ENCODE data around the gene UBR4.

The UBR4 gene

DNA sequence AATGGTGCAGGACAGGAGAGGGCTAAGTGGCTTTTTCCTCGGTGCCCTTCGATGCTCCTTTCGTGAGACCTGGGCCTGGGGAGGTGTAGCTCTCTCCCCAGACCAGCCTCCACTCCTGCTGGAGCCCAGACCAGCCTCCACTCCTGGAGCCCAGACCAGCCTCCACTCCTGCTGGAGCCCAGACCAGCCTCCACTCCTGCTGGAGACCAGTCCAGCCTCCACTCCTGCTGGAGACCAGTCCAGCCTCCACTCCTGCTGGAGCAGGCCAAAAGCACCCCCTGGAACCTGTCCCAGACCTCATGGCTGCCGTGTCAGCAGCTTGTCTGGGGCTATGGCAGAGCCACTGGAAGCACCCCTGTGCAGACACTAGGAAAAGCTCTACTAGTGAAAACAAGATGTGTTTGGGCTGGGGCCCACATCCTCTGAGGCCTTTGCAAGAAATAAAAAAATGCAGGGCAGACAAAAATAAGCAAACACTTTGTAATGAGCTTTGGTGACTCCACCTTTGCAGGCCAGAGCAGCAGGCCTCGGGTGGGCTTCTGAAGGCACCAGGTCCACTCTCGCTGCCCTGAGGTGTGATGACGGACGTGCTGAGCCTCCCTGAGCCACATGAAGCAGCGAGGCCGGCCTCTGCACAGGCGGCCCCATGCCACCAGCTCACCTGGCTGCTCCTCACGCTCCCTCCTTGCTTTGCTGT is 137.6 kb downstream of the UBR4 start:
- DNase-seq (ENCODE audit: low spot score), result no peak

DNA sequence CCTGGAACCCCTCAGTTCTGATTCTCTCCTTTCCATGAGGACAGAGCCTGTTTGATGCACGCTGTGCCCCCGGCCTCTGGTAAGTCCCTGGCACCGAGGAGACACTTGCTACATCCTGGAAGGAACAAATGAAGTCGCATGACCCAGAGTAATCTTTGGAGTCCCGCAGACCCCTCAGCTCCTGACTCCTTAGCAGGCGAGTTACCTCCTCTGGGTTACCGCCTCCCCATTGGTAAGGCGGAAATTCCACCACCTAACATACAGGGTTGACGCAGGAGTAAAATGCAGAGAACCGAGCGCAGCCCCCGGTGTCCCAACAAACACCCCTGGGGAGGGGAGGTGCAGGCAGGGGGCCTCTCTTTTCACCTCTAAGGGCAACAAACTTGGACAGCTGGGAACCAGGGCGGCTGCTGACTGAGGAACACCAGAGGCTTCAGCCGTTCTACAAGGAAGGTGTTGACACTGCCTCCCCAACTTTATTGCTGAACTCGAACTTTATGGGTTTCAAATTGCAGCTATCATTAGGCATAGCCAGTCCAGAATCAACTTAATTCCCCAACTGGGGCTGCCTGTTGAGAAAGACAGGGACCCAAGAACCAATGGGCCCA is 138.3 kb downstream of the UBR4 start:
- DNase-seq (ENCODE audit: low spot score), result no peak

DNA sequence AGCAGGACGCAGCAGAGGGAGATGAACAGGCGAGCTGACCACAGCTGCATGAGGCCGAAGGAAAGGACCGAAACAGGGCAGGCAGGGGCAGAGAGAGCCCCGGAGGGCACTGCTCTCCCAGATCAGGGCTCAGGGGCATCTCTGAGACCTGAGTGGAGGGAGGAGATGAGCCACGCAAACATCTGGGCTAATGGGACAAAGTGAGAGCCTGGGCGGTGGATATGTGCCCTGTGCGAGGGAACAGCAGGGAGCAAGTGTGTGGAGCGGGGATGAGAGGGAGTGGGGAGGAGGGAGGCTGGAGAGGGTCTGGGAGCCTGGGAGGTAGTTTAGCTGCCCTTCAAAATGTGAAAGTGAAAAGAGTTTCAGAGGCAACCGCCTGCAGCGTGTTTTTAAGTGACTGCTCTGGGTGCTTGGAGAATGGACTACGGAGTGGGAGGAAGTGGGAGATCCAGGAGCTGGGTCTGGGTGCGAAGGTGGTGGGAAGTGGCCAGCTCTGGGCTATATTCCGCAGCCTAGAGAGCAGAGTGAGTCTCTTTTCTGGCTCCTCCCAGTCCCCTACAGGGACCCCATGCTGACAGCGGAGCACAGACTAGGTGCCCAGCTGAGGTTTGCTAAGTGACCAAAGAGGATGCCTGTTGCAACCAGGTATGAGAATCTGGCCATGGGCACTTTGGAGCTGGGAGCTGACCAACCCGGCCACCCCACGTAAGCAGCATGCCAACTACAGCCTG is 139.0 kb downstream of the UBR4 start:
- DNase-seq (ENCODE audit: low spot score), result no peak

DNA sequence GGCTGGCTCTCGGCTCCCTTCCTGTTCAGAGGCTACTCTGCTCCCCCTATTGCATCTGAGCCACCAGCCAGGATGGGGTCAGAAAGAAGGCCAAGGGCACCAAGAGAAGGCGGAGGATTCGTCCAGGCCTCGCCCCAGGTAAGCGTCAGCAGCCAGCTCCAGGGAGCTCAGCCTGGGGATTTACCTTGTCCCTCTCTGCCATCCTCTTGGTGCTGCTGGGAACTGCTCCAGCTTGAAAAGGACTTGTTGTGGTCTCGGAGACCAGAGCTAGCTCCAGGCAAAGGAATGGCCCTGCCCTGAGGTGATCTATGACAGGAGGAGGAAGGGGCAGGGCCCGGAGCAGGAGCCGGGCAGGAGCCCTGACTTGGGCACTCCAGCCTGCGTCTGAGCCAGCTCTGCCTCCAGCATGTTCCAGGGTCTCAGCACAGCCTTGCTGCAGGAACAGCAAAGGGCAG is 139.8 kb downstream of the UBR4 start:
- no peak for DNase-seq (ENCODE audit: low spot score)

DNA sequence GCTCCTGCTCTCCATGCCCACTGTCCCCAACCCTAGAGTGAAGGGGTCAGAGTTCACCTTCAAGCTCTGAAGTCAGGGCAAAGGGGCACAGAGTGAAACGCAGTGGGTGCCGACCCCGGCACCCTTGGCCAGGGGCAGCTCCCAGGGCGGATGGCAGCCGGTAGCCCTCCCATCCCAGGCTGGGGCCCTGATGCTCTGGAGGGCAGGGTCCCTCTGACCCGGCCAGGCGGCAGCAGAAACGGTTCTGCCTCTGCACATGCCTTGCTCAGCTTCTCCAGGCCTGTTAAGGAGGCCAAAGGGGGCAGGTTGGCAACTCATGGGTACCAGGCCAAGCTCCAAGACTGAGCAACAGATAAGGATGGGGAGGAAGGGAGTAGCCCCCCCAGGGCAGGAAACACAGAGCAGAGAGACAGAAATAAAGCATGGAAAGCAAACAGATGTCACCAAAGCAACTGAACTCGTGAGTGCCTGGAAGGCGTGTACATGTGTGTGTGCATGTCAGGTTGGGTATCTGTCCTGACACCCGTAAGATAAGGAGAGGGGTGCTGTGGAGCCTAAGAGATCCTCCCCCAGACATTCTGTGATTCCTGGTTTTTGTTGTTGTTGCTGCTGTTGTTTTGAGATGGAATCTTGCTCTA is 141.3 kb downstream of the UBR4 start:
- DNase-seq (ENCODE audit: low spot score), result no peak

DNA sequence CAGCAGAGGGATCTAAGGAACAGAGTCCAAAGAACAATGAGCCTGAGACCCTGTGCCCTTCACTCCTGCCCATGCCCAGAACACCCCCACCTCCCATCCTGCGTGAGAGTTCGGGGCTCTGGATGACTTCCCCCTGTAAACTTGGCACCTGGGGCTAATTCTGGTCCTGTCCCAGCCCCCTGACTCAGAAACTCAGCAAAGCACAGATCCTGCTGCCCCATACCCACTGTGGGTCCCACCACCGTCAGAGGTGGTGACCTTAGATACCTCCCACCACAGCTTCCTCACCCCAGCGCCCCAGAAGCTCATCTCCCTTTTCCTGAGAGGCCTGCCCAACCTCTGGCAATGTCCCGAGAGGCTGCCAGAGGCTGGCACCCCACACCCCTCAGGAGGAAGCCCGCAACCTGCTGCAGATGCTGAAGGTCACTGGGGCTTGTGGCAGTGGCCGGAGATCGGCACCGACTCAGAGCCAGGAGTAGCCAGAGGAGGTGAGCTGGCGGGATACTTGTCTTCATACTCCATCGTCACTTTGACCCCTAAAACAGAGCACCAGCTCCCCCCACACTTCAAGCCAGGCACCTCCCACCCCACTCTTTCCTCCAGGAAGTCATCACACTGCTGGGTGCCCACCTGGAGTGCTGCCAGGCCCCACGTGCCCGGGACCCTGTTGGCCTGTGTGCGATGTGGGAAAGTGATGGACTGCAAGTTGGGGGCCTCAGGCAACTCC is 142.0 kb downstream of the UBR4 start:
- no peak for DNase-seq (ENCODE audit: low spot score)

DNA sequence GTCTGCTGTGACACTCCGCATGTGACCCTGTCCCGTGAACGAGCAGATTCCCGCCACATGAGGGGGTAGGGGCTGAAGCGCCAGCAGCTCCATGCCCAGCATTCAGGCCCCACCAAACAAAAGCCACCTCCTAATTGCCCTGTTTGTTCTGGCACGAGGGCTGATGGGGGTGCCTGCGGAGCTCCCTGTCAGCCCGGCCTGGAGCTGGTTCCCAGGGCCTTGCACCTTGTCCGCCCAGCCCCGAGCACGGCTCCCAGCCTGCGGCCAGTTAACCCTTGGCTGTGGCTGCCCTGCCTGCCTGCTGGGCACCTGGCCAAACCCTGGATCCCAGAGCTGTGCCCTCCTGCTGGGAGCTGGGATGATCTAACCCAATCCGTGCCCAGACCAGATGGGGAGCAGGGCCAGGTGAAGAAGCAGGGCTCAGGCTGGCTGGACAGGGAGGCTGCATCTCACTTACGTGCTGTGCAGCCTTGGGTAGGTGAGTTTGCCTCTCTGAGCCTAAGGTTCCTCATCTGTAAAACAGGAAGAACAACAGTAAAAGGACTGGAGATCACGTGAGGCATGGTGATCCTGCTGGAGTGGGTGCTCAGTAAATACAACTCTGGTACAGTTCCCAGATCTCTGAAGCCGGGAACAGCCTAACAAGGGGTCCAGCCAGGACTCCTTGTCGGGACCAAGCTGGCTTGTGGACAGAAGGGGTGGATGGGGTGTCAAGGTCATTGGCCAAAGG is 142.7 kb downstream of the UBR4 start:
- peak; percentile 26 for DNase-seq (ENCODE audit: low spot score)

DNA sequence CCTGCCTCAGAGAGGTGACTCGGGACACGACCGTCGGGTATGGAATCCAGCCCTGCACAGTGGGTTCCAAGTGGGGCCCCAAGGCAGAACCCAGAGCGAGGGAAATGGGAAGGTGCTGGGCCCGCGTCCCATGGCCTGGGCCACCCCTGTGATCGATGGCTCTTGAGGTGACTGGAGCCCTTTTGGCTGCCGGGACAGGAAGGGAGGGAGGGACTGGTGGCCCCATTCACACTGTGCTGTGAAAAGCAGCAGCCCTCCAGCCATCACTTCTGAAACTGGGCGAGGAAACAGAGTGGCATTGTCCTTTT is 143.2 kb downstream of the UBR4 start:
- DNase-seq (ENCODE audit: low spot score), result peak; percentile 92

DNA sequence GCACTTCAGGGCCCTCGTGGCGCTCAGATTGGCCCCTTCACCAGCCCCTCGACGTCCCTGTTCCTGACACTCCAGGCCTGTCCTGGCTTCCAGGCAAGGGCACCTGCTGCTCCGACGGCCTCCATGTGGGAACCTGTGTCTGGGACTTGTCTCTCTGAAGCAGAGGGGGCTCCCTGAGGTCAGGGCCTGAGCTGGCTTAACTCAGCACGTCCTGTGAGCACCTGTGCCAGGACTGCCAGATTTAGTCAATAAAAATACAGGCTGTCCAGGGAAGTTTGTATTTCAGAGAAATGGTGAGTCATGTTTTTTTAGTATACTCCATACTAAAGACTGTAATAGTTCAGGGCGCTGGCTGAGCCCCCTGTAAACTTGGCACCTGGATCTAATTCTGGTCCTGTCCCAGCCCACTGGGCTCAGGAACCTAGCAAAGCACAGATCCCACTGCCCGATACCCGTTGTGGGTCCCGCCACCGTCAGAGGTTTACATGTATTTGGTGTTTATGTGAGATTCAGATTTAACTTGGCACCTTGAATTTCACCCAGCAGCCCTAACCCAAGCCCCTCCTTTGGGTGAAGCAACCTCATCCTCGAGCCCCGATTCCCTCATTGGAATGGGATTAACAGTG is 143.7 kb downstream of the UBR4 start:
- no peak for DNase-seq (ENCODE audit: low spot score)

DNA sequence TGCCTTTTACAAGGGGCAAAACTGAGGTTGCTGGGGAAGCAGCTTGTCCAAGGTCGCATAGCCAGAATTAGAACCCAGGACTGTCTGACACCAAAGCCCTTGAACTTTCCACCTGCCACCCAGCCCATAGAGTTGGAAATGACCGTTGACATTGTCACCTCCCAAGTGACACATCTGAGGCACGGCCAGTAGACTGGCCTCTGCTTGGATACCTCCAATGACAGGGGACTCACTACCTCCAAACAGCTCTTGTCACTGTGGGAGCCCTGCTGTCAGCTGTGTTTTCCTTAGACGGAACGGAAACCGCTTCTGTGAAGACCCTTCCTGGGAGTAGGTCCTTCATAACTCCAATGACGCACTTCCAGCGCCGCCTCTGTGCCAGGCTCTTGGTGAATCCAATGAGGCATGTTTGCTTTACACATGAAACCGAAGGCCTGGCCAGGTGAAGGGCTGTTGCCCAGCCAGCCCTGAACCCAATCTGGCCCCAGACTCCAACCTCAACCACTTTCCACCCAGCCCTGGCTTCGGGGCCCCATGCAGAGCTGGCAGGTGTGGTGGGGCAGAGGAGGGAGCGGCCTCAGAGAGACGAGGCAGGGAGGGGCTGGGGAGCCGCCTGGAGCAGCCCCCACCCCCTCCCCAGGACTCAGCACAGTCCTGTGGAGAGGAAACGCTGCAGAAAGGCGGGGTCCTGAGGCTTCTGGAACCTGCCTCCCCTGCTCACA is 144.4 kb downstream of the UBR4 start:
- no peak for DNase-seq (ENCODE audit: low spot score)

DNA sequence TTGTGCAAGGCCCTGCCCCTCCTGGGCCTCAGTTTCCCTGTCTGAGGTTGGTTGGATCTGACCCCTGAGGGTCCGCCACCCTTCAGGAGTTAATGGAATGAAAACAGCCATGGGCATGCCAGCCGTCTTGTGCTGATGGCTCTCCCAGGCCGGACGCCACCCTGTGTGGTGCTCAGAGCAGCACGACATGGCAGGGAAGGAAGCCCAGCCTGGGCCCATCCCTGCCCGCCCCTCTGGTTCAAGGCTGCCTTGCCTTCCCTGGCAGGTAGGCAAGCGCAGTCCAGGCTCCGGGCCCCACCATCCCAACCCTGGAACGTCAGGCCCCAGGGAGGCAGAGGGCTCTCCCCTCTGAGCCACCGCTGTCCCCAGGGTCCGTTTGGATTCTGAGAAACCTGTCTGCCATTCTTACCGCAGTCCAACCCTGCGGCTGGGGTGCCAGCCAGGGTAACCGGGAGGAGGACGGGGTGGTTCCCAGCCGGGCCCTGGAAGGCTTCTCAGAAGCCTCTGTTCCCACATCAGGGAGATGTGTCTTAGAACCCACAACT is 145.1 kb downstream of the UBR4 start:
- DNase-seq (ENCODE audit: low spot score), result no peak

DNA sequence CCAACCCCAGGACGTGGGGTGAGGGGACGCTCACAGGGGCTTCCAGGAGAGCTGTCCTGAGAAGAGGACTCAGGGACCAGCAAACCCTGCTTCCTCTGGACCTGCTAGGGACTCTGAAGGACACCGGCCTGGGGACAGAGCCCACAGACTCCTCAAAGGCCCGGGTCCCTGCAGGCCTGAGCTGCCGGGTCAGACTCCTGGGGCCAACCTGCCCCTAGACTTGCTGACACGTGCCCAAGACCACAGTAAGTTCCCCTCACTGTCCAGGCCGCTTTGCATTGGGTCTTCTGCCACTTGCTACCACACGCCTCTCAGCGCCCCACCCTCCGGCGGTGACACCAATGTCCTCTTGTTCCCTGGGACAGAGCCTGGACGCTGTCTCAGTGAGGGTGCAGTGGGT is 146.9 kb downstream of the UBR4 start:
- DNase-seq (ENCODE audit: low spot score), result no peak

DNA sequence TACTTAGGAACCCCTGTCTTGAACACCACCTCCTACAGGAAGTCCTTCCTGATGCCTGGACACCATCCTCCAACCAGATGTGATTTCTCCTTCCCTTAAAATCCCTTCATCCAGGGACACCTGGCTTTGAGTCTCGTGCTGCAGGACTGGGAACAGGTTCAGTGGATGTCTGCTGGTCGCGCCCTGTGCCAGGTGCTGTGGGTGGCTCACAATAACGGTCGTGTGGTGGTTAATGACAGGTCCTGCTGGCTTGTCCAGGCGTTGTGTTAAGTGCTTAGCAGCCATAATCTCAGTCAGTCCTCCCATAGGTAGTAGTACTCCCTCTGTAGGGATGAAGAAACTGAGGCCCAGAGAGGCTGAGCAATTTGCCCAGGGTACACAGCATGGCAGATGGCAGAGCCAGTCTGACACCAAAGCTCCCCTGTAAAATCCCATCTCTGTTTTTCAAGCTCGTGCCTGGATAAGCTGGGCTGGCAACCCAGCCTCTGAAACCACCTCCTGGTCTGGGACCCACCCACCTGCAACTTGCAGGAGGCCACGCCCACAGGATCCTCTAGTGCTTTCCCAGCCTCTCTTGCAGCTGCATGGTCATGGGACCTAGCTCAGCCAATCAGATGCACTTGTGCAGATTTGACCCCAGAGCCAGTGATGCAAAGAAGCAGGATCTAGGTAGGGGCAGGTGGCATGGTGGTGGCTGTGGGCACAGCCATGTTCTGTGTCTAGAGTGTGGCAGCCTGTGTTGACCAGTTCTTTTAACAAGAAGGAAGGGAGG is 147.6 kb downstream of the UBR4 start:
- DNase-seq (ENCODE audit: low spot score), result no peak

DNA sequence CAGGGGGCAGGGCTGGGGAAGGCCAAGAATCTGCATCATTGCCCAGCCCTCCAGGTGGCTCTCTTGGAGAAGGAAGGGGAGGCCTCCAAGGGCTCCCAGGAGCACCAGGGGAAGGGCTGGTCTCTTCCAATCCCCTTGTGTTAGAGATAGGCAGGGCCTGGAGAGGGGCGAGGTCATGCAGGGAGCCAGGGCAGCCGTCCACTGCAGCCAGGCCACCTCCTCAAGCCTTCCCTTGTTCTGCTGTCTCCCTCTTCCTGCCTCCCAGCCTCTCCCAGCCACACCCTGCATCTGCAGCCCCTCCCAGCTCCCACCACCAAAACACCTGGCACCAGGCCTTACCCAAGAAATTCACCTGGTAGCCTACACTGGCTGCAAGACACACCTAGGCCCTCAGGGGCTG is 148.3 kb downstream of the UBR4 start:
- DNase-seq (ENCODE audit: low spot score), result no peak

DNA sequence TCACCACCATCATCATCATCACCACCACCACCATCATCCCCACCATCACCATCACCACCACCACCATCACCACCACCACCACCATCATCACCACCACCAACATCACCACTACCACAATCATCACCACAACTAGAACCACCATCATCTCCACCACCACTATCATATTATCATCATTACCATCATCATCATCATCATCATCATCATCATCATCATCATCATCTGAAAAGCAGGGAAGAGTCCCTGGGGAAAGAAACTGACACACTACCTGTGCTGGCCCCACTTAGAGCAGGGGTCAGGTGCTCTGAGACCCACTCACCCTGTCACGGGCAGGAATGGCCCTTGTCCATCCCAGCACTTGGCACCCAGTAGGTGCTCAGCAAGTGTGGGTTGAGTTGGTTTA is 148.7 kb downstream of the UBR4 start:
- no peak for DNase-seq (ENCODE audit: low spot score)

DNA sequence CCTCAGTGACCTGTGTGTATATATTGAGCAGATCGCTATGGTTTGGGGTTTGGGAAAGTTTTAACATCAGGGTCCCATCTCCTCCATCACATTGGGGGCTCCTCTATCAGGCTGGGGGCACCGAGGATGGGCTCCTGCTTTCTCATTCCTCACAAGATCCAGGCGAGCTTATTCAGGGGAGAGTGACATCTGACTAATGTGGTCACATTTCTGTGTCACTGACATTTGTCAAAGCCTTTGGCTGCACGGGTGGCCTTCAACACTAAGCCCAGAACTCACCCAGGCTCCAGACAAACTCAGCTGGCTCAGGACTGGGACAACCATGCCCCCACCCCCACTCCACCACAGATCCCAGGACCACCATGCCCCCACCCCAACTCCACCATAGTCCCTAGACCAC is 150.3 kb downstream of the UBR4 start:
- no peak for DNase-seq (ENCODE audit: low spot score)

DNA sequence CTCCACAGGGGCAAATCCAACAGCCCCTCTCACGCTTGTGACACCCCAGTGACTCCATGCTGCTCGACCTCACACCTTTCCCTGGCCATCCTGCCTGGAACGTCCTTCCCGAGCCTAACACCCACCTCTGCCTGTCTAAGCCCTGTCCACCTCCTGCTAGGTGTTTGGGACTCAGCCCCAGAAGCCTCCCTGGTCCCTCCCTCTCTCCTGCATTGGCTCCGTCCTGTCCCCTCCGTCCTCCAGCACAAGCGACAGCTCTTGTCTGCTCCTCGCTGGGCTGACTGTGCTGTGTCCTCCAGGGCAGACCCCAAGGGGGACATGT is 151.6 kb downstream of the UBR4 start:
- no peak for DNase-seq (ENCODE audit: low spot score)

DNA sequence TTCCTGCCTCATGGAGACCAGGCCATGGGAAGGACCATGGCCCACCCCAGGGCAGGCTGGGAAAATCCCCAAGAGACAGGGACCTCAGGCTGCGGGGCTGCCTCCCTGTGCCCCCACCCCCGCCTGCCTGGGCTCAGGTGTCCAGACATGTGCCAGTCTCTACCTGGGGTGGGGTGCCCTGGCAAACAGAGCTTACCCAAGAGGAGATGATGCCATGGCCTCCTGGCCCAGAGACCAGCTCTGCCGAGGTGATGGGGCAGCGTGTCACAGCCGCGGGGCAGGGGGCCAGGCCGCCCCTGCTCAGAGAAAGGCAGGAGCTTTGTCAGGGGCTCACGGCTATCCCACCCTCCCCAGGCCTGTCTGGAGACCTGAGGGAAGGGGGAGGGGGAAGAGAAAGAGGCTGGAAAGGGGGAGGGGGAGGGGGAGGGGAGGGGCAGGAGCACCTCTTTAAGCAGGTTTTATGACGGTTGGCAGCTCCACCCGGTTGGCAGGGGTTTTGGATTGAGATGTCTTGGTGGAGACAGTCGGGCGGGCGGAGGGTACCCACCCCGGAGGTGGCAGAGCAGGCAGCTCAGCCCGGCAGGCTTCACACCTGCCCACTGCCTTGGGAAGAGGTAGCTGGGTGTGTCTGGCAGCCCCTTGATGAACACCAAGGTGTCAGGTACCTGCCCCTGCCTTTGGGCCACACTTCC is 152.1 kb downstream of the UBR4 start:
- DNase-seq (ENCODE audit: low spot score), result no peak

DNA sequence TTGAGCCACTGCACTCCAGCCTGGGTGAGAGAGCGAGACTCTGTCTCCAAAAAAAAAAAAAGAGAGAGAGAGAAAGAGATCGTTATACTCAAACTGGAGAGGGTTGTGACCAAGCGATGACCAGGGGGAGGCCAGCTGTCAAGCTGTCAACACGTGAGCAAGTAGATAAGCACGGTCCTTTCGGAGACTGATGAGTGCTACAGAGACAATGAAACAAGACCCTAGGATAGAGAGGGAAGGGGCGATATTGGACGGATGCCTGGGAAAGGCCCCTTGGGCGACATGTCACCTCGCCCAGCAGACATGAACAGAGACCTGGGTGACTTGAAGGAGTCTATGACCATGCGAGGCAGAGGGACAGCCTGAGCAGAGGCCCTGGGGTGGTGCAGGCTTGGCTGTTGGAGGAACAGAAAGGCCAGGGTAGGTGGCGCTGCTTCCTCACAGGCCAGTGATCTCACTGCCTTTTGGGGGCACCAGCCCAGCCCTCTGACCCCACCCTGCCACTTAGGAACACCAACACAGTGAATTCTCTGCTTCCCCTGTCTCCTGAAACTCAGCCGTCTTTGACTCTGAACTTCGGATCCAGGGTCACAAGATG is 152.8 kb downstream of the UBR4 start:
- DNase-seq (ENCODE audit: low spot score), result no peak

All from globus pallidus (tissue), 1 donor.